NOMO-1 treated with DMSO at 0.1 percent for 48 hours (cell line): ENCODE data around the gene SLC10A7.
"Not testable (repeated sequence)": the region's sequence is repeated elsewhere in the genome, so short reads cannot be mapped to it uniquely, and the experiment has no call there.

Experiments used
- DNase-seq: peaks from one replicate; lab custom pipeline; 2025; ENCODE audit not compliant: unreplicated experiment; lab: John Stamatoyannopoulos, UW

The SLC10A7 gene

GRCh38 chr4:146367347-146367746 is 154.4 kb downstream of the SLC10A7 start:
- no peak for DNase-seq

- no peak for DNase-seq
These were observed 162.0 kb downstream of the SLC10A7 start for GRCh38 chr4:146359771-146360170.

- DNase-seq, result not testable (repeated sequence)
These were observed 171.6 kb downstream of the SLC10A7 start for GRCh38 chr4:146350114-146350513.

- DNase-seq, result no peak
These were observed 172.4 kb downstream of the SLC10A7 start for GRCh38 chr4:146349306-146349705.

- no peak for DNase-seq
These were observed 173.9 kb downstream of the SLC10A7 start for GRCh38 chr4:146347822-146348221.

GRCh38 chr4:146346276-146346675 is 175.5 kb downstream of the SLC10A7 start:
- no peak for DNase-seq

GRCh38 chr4:146343776-146344175 is 178.0 kb downstream of the SLC10A7 start:
- no peak for DNase-seq

- DNase-seq, result peak; percentile 36
These were observed 178.5 kb downstream of the SLC10A7 start for GRCh38 chr4:146343199-146343598.

- peak; percentile 45 for DNase-seq
These were observed 179.0 kb downstream of the SLC10A7 start for GRCh38 chr4:146342600-146343192.

- DNase-seq, result peak; percentile 45
These were observed 180.9 kb downstream of the SLC10A7 start for GRCh38 chr4:146340798-146341197.

- DNase-seq, result no peak
These were observed 183.2 kb downstream of the SLC10A7 start for GRCh38 chr4:146338512-146338911.

GRCh38 chr4:146336410-146336807 is 185.3 kb downstream of the SLC10A7 start:
- DNase-seq, result no peak

- no peak for DNase-seq
These were observed 185.9 kb downstream of the SLC10A7 start for GRCh38 chr4:146335763-146336409.

GRCh38 chr4:146334862-146335449 is 186.8 kb downstream of the SLC10A7 start:
- no peak for DNase-seq

- no peak for DNase-seq
These were observed 187.9 kb downstream of the SLC10A7 start for GRCh38 chr4:146333895-146334262.

- peak; percentile 56 for DNase-seq
These were observed 188.4 kb downstream of the SLC10A7 start for GRCh38 chr4:146333187-146333894.

GRCh38 chr4:146330392-146330791 is 191.3 kb downstream of the SLC10A7 start:
- peak; percentile 58 for DNase-seq

GRCh38 chr4:146329050-146329716 is 192.6 kb downstream of the SLC10A7 start:
- no peak for DNase-seq

GRCh38 chr4:146327859-146328650 is 193.7 kb downstream of the SLC10A7 start:
- no peak for DNase-seq

GRCh38 chr4:146318894-146319293 is 202.8 kb downstream of the SLC10A7 start:
- DNase-seq, result no peak

- DNase-seq, result no peak
These were observed 204.0 kb downstream of the SLC10A7 start for GRCh38 chr4:146317783-146318182.
